PC-3 (cell line): ENCODE measurements around the gene CCDC28A. TPM values are rescaled to one million over a fixed set of nuclear protein-coding genes. Genes with fewer than 3 reads are reported as not detected.

Experiments
- ATAC-seq: fragments of 200-7000 bp; cut with Tn5 transposase; 2 replicates; pipeline ENCODE4 v1.9.1; 2020; ENCODE audit warnings: mild to moderate bottlenecking, moderate library complexity
- BruUV-seq: library from RNA; stranded (reverse); fragments of 400-500 nt; replicated peaks from 2 replicates; lab custom pipeline; 2021; lab: Mats Ljungman, UMichigan
- CTCF ChIA-PET: fragments of 300-600 bp; sonication (Branson Sonifier 250); formaldehyde crosslinking; loops from one replicate; lab custom pipeline; 2022; ENCODE audit warnings: antibody characterized with exemption; lab: Charles Lee
- POLR2A ChIA-PET: fragments of 300-600 bp; sonication (Branson Sonifier 250); formaldehyde crosslinking; loops from one replicate; lab custom pipeline; 2022; ENCODE audit warnings: antibody characterized with exemption; ENCODE audit not compliant: unreplicated experiment; lab: Charles Lee
- DNase-seq: peaks from one replicate; pipeline ENCODE4 v3.0.0-alpha.2; 2015
- H2AFZ ChIP-seq: fragments of 300-600 bp; sonication (generic); 2 replicates; pipeline ENCODE4 v1.6.0; 2016; ENCODE audit warnings: antibody characterized with exemption, low read length
- H3F3A ChIP-seq: fragments of 300-600 bp; sonication (generic); one replicate; pipeline ENCODE4 v1.6.0; 2017; ENCODE audit warnings: antibody characterized with exemption, low read length, control low read depth, mild to moderate bottlenecking; ENCODE audit not compliant: unreplicated experiment
- H3K27ac ChIP-seq: fragments of 300-600 bp; sonication (generic); 2 replicates; pipeline ENCODE4 v1.5.1; 2016; ENCODE audit warnings: mild to moderate bottlenecking, low read length
- H3K27me3 ChIP-seq: fragments of 300-600 bp; sonication (generic); 2 replicates; pipeline ENCODE4 v1.6.1; 2016; ENCODE audit warnings: low read length, mixed read lengths
- H3K36me3 ChIP-seq: fragments of 300-600 bp; sonication (generic); 2 replicates; pipeline ENCODE4 v1.6.1; 2016; ENCODE audit warnings: low read depth, mixed run types, low read length, mixed read lengths
- H3K4me1 ChIP-seq: fragments of 300-600 bp; sonication (generic); 2 replicates; pipeline ENCODE4 v1.5.1; 2016; ENCODE audit warnings: low read length; ENCODE audit not compliant: insufficient read depth
- H3K4me2 ChIP-seq: fragments of 300-600 bp; sonication (generic); 2 replicates; pipeline ENCODE4 v1.6.0; 2016; ENCODE audit warnings: low read length
- H3K4me3 ChIP-seq: fragments of 300-600 bp; sonication (generic); 2 replicates; pipeline ENCODE4 v1.5.1; 2016; ENCODE audit warnings: mild to moderate bottlenecking, low read length, mixed read lengths
- H3K79me2 ChIP-seq: fragments of 300-600 bp; sonication (generic); 2 replicates; pipeline ENCODE4 v1.6.1; 2017; ENCODE audit warnings: low read length, mixed read lengths
- H3K9ac ChIP-seq: fragments of 300-600 bp; sonication (generic); 2 replicates; pipeline ENCODE4 v1.6.0; 2016; ENCODE audit warnings: mild to moderate bottlenecking, low read length
- H3K9me2 ChIP-seq: fragments of 300-600 bp; sonication (generic); replicated peaks from 2 replicates; pipeline ENCODE4 v1.6.1; 2016; ENCODE audit warnings: mixed run types, low read length, mixed read lengths
- H3K9me3 ChIP-seq: fragments of 300-600 bp; sonication (generic); 2 replicates; pipeline ENCODE4 v1.6.1; 2016; ENCODE audit warnings: low read length, mixed read lengths
- H4K20me1 ChIP-seq: fragments of 300-600 bp; sonication (generic); 2 replicates; pipeline ENCODE4 v1.6.1; 2016; ENCODE audit warnings: low read length, mixed read lengths
- EZH2 ChIP-seq: fragments of 300-600 bp; sonication (generic); IDR thresholded peaks from one replicate; pipeline ENCODE4 v1.6.1; 2017; ENCODE audit warnings: antibody characterized with exemption, mild to moderate bottlenecking, low read length; ENCODE audit not compliant: unreplicated experiment
- EZH2phosphoT487 ChIP-seq: fragments of 300-600 bp; sonication (generic); IDR thresholded peaks from 2 replicates; pipeline ENCODE4 v1.6.1; 2018; ENCODE audit warnings: mild to moderate bottlenecking, antibody characterized with exemption, low read length, borderline replicate concordance
- intact Hi-C: fragments of 100-400 bp; cut with micrococcal nuclease; formaldehyde crosslinking; loops from 2 replicates; pipeline ENCODE4 v1.9.0; 2023
- total RNA-seq: library from RNA; depleted of rRNA; stranded (reverse); fragments of >200 nt; gene quantifications from 2 replicates; pipeline ENCODE4 v1.2.3, GENCODE V29; 2014
- TF ChIP-seq, protein P1 (sequence below): fragments of 300-600 bp; sonication (generic); conservative IDR thresholded peaks from 2 replicates; pipeline ENCODE4 v1.5.1; 2017; ENCODE audit warnings: antibody characterized with exemption, low read depth, mild to moderate bottlenecking, low read length

CCDC28A gene
- total RNA-seq, 1 experiment from 2014 or later: 5.8 TPM

GRCh38 chr6:138765896-138766655 is 7.5 kb upstream of the CCDC28A start:
- DNase-seq (peak; percentile 66), ATAC-seq (no peak)
- intact Hi-C loops: loop anchor here (1.0 to 5.0 kb wide), 4 partner anchors 74 to 649 kb away; no protein-coding TSS in a partner anchor
- H3K9ac ChIP-seq: no peak overlapping the region
- H4K20me1 ChIP-seq: no peaks in the 10 kb centered on the region
- no peak overlapping the region for H3K27ac ChIP-seq
- no peaks in the 10 kb centered on the region for H3K9me2 ChIP-seq
- no peaks in the 10 kb centered on the region for H3K36me3 ChIP-seq
- H3F3A ChIP-seq: no peaks in the 10 kb centered on the region
- ChIA-PET CTCF (interaction anchor here (0.6 to 0.7 kb wide), 2 partner anchors 13 to 31 kb away, joined by 3 read pairs; no protein-coding TSS in a partner anchor), POLR2A (no interaction called here)
- H3K4me3 ChIP-seq: no peak overlapping the region
- H2AFZ ChIP-seq: no peak overlapping the region
- no peaks in the 10 kb centered on the region for H3K27me3 ChIP-seq
- H3K9me3 ChIP-seq: no peaks in the 10 kb centered on the region
- no peaks in the 10 kb centered on the region for H3K79me2 ChIP-seq
- H3K4me2 ChIP-seq: no peak overlapping the region
- TF ChIP-seq EZH2: no peak
- TF ChIP-seq, protein P1, sequence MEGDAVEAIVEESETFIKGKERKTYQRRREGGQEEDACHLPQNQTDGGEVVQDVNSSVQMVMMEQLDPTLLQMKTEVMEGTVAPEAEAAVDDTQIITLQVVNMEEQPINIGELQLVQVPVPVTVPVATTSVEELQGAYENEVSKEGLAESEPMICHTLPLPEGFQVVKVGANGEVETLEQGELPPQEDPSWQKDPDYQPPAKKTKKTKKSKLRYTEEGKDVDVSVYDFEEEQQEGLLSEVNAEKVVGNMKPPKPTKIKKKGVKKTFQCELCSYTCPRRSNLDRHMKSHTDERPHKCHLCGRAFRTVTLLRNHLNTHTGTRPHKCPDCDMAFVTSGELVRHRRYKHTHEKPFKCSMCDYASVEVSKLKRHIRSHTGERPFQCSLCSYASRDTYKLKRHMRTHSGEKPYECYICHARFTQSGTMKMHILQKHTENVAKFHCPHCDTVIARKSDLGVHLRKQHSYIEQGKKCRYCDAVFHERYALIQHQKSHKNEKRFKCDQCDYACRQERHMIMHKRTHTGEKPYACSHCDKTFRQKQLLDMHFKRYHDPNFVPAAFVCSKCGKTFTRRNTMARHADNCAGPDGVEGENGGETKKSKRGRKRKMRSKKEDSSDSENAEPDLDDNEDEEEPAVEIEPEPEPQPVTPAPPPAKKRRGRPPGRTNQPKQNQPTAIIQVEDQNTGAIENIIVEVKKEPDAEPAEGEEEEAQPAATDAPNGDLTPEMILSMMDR: peak; percentile 76
- no peaks in the 10 kb centered on the region for H3K4me1 ChIP-seq
- BruUV-seq: no TSS peak

DNA sequence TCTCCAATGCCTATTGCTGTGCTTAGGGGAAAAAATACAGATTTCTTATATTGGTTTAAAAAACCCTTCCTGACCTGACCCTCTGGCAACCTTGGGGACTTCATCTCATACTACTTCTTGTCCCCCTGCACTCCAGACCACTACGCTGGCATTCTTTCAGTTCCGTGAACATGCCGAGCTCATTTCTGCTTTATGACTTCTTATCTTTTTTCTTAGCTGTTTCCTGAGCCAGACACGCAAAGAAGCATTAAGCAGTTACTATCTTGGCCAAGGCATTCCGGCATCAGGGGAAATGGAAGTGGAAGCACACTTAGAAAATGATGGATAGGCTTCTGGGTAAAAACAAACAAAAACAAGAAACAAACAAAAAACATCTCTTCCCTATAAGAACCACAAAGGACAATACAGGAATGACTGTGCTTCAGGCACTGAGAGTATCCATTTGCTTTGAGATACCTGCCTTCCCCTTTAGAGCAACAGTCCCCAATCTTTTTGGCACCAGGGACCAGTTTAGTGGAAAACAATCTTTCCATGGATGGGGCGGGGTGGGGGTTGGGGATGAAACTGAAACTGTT is 4.4 kb upstream of the CCDC28A start:
- H3K36me3 ChIP-seq: no peaks in the 10 kb centered on the region
- no peak overlapping the region for H3K4me2 ChIP-seq
- no peaks in the 10 kb centered on the region for H3K9me3 ChIP-seq
- no peak overlapping the region for H2AFZ ChIP-seq
- H3K27me3 ChIP-seq: no peaks in the 10 kb centered on the region
- ATAC-seq (no peak), DNase-seq (no peak)
- no peaks in the 10 kb centered on the region for H4K20me1 ChIP-seq
- H3K4me3 ChIP-seq: no peak overlapping the region
- H3K27ac ChIP-seq: no peak overlapping the region
- no peaks in the 10 kb centered on the region for H3K9me2 ChIP-seq
- TF ChIP-seq, protein P1: no peak
- TF ChIP-seq EZH2phosphoT487 (no peak), EZH2 (no peak)
- peaks cover 4% of the 10 kb centered on the region; the same call in 1 of the 2 replicates for H3K79me2 ChIP-seq
- POLR2A ChIA-PET: no interaction called here
- BruUV-seq: no TSS peak
- no peak overlapping the region for H3K9ac ChIP-seq
- H3F3A ChIP-seq: no peaks in the 10 kb centered on the region
- intact Hi-C loops: loop anchor here (5.0 kb wide), 2 partner anchors 342 to 652 kb away; no protein-coding TSS in a partner anchor
- CTCF ChIA-PET: interaction anchor here (0.5 kb wide), 1 partner anchor 197 kb away, joined by 3 read pairs; no protein-coding TSS in a partner anchor
- H3K4me1 ChIP-seq: peaks cover 7% of the 10 kb centered on the region; the same call in 1 of the 2 replicates
